GM23248 (cell line): Measurements from ENCODE around the gene DIP2A.

Source experiments
- EZH2 ChIP-seq: fragments of 200-600 bp; sonication (generic); IDR thresholded peaks from 2 replicates; pipeline ENCODE4 v1.6.1; 2018; ENCODE audit warnings: antibody characterized with exemption, mild to moderate bottlenecking; ENCODE audit not compliant: insufficient read depth, poor library complexity, severe bottlenecking
- EZH2phosphoT487 ChIP-seq: fragments of 200-600 bp; sonication (generic); IDR thresholded peaks from 2 replicates; pipeline ENCODE4 v1.6.1; 2018; ENCODE audit warnings: antibody characterized with exemption, moderate library complexity, mild to moderate bottlenecking, low read depth; ENCODE audit not compliant: insufficient read depth

GRCh38 chr21:46431884-46432488 is 26.7 kb upstream of the DIP2A start:
- no peak for TF ChIP-seq EZH2
- TF ChIP-seq EZH2phosphoT487 = no peak
